Central memory CD8-positive, alpha-beta T cell (primary cell): ENCODE results near the gene RNASE4.

Experiments used
- ATAC-seq: fragments of 150-1000 bp; cut with Tn5 transposase; replicated peaks from 2 replicates; pipeline ENCODE4 v1.10.0; 2022; ENCODE audit warnings: mild to moderate bottlenecking, moderate FRiP score, moderate number of reproducible peaks; ENCODE audit not compliant: poor library complexity, severe bottlenecking; ENCODE audit errors: extremely low read depth
- DNase-seq, 2 donors: peaks; one replicate each; pipeline ENCODE4 v3.0.0; 2021; ENCODE audit warnings: low spot score in 2 of 2
- H3K27ac Mint-ChIP-seq: one replicate; pipeline ENCODE4 v1.8.0; 2022; ENCODE audit warnings: low read depth, mild to moderate bottlenecking, moderate library complexity, mixed read lengths
- H3K27me3 Mint-ChIP-seq: one replicate; pipeline ENCODE4 v1.8.0; 2022; ENCODE audit warnings: mixed read lengths
- H3K36me3 Mint-ChIP-seq: one replicate; pipeline ENCODE4 v1.8.0; 2022; ENCODE audit warnings: mild to moderate bottlenecking, moderate library complexity, mixed read lengths; ENCODE audit not compliant: insufficient read depth
- H3K4me1 Mint-ChIP-seq: one replicate; pipeline ENCODE4 v1.8.0; 2022; ENCODE audit warnings: mixed read lengths
- H3K4me3 Mint-ChIP-seq: one replicate; pipeline ENCODE4 v1.8.0; 2022; ENCODE audit warnings: mild to moderate bottlenecking, moderate library complexity, mixed read lengths
- H3K9me3 Mint-ChIP-seq: one replicate; pipeline ENCODE4 v1.8.0; 2022; ENCODE audit warnings: mixed read lengths

The RNASE4 gene

DNA sequence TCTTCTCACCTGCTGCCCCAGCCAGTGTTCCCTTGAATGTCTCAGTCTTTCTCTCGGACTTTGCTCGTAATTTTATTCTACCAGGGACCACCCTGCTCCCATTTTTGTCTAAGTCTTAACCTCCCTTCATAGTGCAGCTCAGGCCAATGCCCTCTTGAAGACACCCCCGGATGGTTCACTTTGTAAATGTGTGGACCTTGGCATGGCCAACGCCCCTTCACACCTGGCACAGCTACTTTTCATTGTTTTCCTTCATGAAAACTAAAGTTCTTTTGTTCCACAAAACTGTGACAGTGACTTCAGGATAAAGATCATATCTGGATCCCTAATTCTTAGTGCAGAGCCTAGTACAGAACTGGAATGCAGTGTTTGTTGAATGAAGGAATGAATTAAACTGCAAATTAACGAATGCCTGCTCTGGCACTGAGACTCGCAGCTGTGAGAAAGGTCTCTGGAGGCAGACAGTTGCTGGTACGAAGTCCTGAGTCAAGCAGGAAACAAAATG, 3.5 kb upstream of the RNASE4 start:
- DNase-seq: no peak
- peak; percentile 26 for ATAC-seq
- Mint-ChIP-seq H3K27me3 (no peaks in the 10 kb centered on the region), H3K27ac (no peak overlapping the region), H3K4me1 (no peaks in the 10 kb centered on the region), H3K4me3 (no peak overlapping the region), H3K36me3 (no peaks in the 10 kb centered on the region), H3K9me3 (no peaks in the 10 kb centered on the region)

DNA sequence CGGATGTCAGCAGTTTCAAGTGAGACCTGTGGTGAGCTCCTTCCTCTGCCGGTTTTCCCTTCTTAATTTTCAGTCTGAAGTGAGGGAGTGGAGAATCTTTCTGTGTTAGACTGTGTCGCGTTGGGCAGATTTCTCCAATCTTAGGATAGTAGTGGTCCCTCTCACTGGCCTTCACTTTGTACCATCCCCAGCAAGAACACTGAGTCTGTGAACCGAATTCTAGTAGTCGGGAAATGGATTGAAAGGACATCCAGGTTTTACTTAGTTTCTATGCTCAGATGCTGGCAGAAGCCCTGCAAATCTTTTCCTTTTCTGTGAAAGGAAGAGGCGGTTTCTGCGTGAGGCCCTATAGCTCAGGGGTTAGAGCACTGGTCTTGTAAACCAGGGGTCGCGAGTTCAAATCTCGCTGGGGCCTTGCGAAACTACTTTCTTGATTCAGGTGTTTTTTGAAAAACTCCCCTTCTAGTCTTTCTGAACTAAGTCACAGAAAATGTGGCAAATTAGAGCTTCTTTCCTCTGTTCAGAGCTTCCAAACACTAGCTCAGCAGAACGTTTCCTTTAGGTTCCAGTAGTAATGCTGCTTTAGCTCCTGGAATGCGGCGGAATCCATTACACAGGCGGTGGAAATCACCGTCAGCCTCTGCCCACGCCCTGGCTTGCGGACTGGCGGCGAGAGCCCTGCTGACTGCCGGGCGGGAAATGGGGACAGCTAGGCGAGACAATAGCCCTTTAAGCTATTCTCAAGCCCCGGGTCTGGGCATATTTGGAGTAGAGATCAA, 2.8 kb upstream of the RNASE4 start:
- Mint-ChIP-seq H3K4me1 (no peaks in the 10 kb centered on the region), H3K36me3 (no peaks in the 10 kb centered on the region), H3K27ac (no peak overlapping the region), H3K4me3 (no peak overlapping the region), H3K9me3 (no peaks in the 10 kb centered on the region), H3K27me3 (no peaks in the 10 kb centered on the region)
- peak; percentile 88 to 92 for DNase-seq
- peak; percentile 29 for ATAC-seq

DNA sequence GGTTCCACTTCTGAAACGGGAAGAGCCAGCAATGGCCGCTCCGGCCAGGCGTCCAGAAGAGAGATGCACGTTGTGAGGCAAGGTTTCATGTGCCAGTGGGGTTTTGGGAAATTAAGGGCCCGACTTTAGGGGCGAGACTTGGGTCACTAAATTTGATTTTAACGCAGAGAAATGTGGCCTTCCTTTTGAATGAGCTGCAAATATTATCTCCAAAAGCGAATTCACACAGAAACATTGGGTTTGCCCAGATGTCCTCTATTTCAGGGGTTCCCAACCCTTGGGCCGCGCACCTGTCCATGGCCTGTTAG, 2.3 kb upstream of the RNASE4 start:
- Mint-ChIP-seq H3K36me3 (no peaks in the 10 kb centered on the region), H3K27ac (no peak overlapping the region), H3K4me1 (no peaks in the 10 kb centered on the region), H3K4me3 (no peak overlapping the region), H3K9me3 (no peaks in the 10 kb centered on the region), H3K27me3 (no peaks in the 10 kb centered on the region)
- DNase-seq (no peak), ATAC-seq (no peak)

DNA sequence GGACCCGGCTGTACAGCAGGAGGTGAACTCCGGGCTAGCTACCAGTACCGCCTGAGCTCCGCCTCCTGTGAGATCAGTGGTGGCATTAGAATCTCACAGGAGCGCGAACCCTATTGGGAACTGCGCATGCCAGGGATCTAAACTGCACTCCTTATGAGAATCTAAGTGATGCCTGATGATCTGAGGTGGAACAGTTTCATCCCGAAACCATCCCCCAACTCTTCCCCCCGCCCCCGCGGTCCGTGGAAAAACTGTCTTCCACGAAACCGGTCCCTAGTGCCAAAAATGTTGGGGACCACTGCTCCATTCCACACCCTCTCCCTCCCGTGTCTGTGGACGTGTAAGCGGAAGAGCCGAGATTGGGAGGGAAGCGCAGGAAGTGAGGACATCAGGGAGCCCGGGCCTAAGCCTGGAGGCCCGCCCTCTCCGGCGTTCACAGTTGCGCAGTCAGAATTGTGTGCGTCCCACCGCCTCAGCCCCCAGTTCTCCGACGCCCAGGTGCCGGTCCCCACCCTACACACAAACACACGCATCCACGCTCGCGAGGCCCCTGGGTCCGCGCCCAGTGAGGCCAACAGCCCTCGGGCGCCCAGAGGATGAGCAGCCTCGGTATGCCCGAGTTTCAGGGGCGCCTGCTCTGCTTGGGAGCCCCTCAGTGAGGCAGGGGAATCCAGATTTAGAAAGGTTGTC, 1.8 kb upstream of the RNASE4 start:
- Mint-ChIP-seq H3K9me3 (no peaks in the 10 kb centered on the region), H3K4me1 (no peaks in the 10 kb centered on the region), H3K27me3 (no peaks in the 10 kb centered on the region), H3K27ac (no peak overlapping the region), H3K4me3 (no peak overlapping the region), H3K36me3 (no peaks in the 10 kb centered on the region)
- DNase-seq (peak; percentile 62 to 64), ATAC-seq (peak; percentile 47)

DNA sequence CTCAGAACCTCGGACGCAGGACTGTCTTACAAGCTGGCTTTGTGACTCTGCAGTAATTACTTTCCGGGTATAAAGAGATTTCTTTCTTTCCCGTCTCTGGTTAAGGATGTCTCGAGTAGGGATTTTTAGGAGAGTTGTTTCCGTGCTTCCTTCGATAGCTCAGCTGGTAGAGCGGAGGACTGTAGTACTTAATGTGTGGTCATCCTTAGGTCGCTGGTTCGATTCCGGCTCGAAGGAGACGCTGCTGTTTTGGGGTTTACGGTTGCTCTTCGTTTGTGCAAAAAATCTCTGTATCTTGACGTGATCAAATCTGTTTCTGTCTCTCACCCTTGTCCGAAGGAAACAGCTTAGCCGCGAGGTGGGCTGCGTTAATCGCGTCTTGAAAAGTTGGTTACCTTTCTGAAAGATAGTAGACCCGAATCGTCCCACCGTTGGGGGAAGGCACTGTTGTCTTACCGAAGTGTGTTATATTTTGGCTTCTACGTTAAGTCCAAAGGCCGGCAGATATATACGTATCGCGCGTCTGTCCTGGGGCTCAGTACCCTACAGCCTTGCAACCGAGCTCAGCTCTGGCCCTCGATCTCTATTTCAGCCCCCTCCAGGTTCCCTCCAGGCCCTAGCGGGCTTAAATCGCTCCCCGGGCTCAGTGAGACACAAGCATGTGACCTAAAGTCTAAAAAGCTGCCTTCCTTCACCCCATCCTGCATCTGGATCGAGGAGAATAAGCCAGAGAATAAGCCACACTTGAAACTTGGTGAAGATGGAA, 1.1 kb upstream of the RNASE4 start:
- DNase-seq: peak; percentile 61 to 74
- Mint-ChIP-seq H3K4me1 (no peaks in the 10 kb centered on the region), H3K9me3 (no peaks in the 10 kb centered on the region), H3K4me3 (no peak overlapping the region), H3K36me3 (no peaks in the 10 kb centered on the region), H3K27ac (no peak overlapping the region), H3K27me3 (no peaks in the 10 kb centered on the region)
- ATAC-seq: peak; percentile 52

DNA sequence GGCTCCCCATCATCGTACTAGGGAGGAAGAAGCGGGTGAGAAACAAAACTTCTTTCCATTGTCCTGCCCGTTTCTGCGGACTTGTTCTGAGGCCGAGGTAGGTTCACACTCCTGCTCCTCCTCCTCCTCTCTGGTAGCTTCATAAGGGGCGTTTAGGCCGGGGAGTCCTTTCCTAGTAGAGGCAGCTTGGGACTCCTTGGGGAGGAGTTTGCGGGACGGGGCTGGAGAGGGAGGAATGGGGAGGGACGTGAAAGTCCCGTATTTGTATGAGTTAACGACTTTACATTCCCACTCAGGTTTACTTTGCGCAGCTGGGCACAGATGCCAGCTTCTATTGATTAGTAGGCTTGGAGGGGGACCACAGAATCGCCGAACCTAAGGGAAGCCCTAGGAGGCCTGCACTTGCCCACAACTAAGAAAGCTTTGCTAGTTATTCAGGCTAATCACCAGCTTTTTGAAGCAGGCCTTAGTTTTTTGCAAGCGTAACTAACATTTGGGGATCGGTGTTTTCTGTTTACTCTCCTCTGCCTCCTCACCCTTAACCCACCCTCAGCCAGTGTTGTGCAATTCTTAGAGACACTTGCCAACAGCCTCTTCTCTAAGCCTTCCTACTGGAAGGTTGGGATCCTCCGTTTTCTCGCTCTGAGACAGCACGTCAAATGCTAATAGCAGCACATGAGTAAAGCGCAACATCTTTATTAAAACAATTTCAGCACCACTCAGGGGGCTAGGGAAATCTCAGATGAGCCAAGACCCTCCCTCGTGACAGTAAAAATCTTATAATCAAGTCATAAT, 499 bp downstream of the RNASE4 start:
- DNase-seq: no peak
- no peak for ATAC-seq
- Mint-ChIP-seq H3K36me3 (no peaks in the 10 kb centered on the region), H3K27ac (no peak overlapping the region), H3K4me1 (no peaks in the 10 kb centered on the region), H3K4me3 (no peak overlapping the region), H3K27me3 (no peaks in the 10 kb centered on the region), H3K9me3 (no peaks in the 10 kb centered on the region)

DNA sequence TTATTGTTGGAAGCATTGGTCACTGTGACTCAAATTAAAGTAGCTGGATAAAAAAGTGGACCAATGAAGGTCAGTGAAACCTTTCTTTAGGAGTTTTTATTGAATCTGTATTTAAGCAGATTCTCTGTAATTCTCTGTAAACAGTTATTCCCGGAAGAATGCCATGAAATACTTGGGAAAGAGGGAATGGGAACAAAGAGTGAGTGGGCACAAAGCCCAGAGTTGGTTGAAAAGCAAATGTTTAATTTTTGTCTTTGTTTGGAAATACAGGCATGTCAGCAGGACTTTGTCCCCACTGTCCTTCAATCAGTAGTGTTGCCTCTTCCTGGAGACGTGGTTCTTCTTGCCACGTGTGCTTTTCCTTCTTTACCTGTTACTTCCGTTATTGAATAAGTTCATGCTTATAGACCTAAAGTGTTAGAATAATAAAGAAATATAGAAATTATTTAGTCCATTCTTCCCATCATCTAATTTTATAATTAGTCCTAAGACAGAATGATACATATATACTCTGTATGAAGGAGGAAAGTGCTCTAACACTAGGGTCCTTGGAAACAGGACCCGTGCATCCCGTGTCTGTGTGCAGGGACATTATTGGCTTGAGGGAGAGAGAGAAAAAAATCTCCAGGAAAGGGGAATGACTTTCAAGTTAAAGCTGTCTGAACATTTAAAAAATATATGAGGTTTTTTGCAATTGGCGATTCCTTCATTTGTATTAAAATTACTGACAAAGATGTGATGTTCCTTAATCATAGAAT, 2.2 kb downstream of the RNASE4 start:
- no peak overlapping the region for H3K27ac Mint-ChIP-seq
- peaks cover 6% of the 10 kb centered on the region for H3K4me1 Mint-ChIP-seq
- DNase-seq (no peak), ATAC-seq (no peak)
- H3K4me3 Mint-ChIP-seq: no peak overlapping the region
- no peaks in the 10 kb centered on the region for H3K36me3 Mint-ChIP-seq
- H3K27me3 Mint-ChIP-seq: no peaks in the 10 kb centered on the region
- no peaks in the 10 kb centered on the region for H3K9me3 Mint-ChIP-seq

DNA sequence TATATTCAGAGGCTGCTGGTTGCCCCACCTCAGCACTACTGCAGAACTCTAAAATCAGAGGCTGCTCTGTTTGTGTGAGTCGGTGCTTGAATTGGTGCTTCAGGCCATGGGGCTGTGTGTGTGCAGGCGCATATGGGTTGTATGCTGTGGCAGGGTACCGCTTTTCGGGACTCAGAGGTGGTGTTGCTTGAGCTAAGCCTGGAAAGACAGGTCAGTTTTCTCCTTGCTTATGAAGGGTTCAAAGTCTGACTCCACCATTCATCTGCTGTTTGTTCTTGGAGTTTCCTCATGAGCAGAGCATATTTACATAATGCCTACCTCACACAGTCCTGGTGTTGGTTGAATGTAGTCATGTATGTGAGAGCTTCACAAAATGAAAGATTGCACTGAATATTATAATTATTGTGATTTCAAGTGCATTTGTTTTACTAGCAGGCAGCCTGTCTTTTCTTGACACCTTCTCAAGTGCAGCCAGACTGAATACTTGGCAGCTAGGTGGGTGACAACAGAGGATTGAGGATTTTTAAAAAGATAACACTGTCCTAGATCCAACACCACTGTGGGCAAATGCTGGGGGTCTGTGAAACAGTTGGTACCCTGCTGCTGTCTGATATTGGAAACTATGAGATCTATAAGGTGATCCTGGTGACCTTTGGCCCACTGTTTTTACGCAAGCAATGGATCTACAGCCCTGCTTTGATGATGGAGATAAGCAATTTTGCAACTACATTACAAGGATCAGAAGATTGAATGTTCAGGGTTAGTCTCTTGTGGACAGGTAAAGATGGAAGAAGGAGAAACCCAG, 3.2 kb downstream of the RNASE4 start:
- H3K27me3 Mint-ChIP-seq: no peaks in the 10 kb centered on the region
- H3K27ac Mint-ChIP-seq: no peak overlapping the region
- H3K4me1 Mint-ChIP-seq: peaks cover 6% of the 10 kb centered on the region
- DNase-seq (no peak), ATAC-seq (no peak)
- H3K9me3 Mint-ChIP-seq: no peaks in the 10 kb centered on the region
- no peaks in the 10 kb centered on the region for H3K36me3 Mint-ChIP-seq
- H3K4me3 Mint-ChIP-seq: no peak overlapping the region

DNA sequence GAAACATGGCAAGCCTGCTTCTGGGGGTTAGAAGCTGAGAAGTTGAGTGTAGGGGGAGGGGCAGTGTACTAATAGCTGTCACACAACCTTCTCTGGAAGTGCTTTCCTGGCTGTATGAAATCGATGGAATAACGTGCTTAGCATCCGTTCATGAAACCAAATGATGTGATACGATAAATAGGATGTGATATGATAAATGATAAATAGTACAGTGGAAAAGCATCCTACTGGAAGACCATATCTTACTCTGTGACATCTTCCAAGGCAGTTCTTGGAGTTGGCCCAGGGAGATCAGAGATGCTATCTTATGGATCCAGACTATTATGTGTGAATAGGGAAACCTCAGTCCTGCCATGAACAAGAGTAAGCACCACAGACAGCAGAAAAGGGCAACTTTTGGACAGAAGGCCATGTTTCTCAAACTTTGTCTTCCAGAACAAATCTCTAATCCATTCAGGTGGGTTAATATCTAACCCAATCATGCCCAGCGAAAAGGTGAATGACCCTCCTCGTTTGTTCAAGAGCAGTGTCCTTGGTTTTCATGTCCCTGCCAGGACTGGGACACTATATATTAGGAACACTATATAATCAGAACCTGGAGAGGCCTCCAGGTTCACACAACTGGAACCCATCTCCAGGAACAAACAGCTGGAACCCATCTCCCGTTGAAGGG, 3.9 kb downstream of the RNASE4 start, which contains the start of gene ANG:
Gene ANG, plus strand, starts transcription at position 598 of the 673 bp plus-strand sequence. CDS start 4,801 bp downstream, outside the sequence.
- no peaks in the 10 kb centered on the region for H3K27me3 Mint-ChIP-seq
- H3K4me1 Mint-ChIP-seq: peaks cover 6% of the 10 kb centered on the region
- ATAC-seq (no peak), DNase-seq (no peak)
- no peaks in the 10 kb centered on the region for H3K9me3 Mint-ChIP-seq
- no peak within 1 kb of the TSS for H3K27ac Mint-ChIP-seq
- H3K4me3 Mint-ChIP-seq: no peak within 1 kb of the TSS
- no peaks in the 10 kb centered on the region for H3K36me3 Mint-ChIP-seq

DNA sequence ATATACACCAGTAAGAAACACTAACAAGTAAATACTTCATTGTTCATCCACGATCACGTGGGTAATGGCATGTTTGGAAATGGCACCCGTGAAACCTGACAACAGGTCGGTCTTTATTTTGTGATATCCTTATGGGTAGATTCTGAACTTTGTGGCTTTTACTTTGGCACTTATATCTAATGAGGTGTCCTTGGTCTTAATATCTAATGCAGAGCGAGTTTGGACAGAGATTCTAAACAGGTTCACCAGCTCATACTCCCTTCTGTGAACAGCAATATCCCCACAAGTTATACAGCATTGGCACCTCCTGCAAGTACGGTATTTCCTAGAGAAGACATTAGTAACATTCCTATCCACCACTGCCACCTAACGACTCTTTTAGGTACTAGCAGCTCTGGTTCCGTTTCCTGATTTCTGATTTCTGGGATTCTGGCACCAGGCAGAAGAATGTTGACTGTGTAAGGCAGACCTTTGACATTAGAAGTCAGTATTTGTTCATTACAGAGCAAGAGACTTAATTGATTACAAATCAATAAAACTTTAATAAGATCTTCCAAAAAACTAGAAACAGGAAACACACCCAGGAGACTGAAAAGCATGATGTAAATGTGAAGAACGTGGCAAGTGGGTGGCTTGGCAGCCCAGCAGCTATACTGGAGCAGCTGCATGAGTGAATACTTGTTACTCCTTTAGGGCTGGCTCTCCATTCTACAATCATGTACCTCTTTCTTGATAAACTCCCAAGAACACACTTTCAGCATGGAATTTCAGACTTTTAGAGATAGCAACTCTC, 6.7 kb downstream of the RNASE4 start:
- no peaks in the 10 kb centered on the region for H3K27me3 Mint-ChIP-seq
- DNase-seq (peak; percentile 24 to 44), ATAC-seq (peak; percentile 83)
- no peak overlapping the region for H3K4me3 Mint-ChIP-seq
- no peak overlapping the region for H3K27ac Mint-ChIP-seq
- H3K9me3 Mint-ChIP-seq: no peaks in the 10 kb centered on the region
- peaks cover 6% of the 10 kb centered on the region for H3K4me1 Mint-ChIP-seq
- H3K36me3 Mint-ChIP-seq: peaks cover 2% of the 10 kb centered on the region
